Parathyroid adenoma (tissue), 2 donors: Measurements from ENCODE around the gene DTNB.

Experiments
- H2AFZ ChIP-seq: fragments of 300-600 bp; sonication (generic); one replicate; pipeline ENCODE4 v1.7.0; 2017; ENCODE audit warnings: antibody characterized with exemption, mild to moderate bottlenecking
- H3K27ac ChIP-seq: fragments of 300-600 bp; sonication (generic); one replicate; pipeline ENCODE4 v1.7.0; 2017
- H3K27me3 ChIP-seq: fragments of 300-600 bp; sonication (generic); one replicate; pipeline ENCODE4 v1.7.0; 2017; ENCODE audit warnings: low read length; ENCODE audit not compliant: control insufficient read depth, insufficient read depth
- H3K36me3 ChIP-seq: fragments of 300-600 bp; sonication (generic); one replicate; pipeline ENCODE4 v1.7.0; 2017; ENCODE audit warnings: low read length; ENCODE audit not compliant: control insufficient read depth, insufficient read depth
- H3K4me1 ChIP-seq: fragments of 300-600 bp; sonication (generic); one replicate; pipeline ENCODE4 v1.7.0; 2017; ENCODE audit warnings: control low read depth
- H3K4me2 ChIP-seq: fragments of 300-600 bp; sonication (generic); one replicate; pipeline ENCODE4 v1.7.0; 2017; ENCODE audit warnings: low read length
- H3K4me3 ChIP-seq: fragments of 300-600 bp; sonication (generic); one replicate; pipeline ENCODE4 v1.7.0; 2017; ENCODE audit warnings: low read depth, low read length
- H3K79me2 ChIP-seq: fragments of 300-600 bp; sonication (generic); one replicate; pipeline ENCODE4 v1.7.0; 2017; ENCODE audit warnings: control low read depth
- H3K9ac ChIP-seq: fragments of 300-600 bp; sonication (generic); one replicate; pipeline ENCODE4 v1.7.0; 2017; ENCODE audit warnings: mild to moderate bottlenecking
- H3K9me3 ChIP-seq: fragments of 300-600 bp; sonication (generic); one replicate; pipeline ENCODE4 v1.7.0; 2017; ENCODE audit warnings: low read length; ENCODE audit not compliant: control insufficient read depth
- CTCF ChIP-seq: fragments of 300-600 bp; sonication (generic); IDR thresholded peaks from one replicate; pipeline ENCODE4 v1.7.0; 2017; ENCODE audit warnings: antibody characterized with exemption, mild to moderate bottlenecking
- donor health status: primary hyperparathyroidism.

Gene DTNB

DNA sequence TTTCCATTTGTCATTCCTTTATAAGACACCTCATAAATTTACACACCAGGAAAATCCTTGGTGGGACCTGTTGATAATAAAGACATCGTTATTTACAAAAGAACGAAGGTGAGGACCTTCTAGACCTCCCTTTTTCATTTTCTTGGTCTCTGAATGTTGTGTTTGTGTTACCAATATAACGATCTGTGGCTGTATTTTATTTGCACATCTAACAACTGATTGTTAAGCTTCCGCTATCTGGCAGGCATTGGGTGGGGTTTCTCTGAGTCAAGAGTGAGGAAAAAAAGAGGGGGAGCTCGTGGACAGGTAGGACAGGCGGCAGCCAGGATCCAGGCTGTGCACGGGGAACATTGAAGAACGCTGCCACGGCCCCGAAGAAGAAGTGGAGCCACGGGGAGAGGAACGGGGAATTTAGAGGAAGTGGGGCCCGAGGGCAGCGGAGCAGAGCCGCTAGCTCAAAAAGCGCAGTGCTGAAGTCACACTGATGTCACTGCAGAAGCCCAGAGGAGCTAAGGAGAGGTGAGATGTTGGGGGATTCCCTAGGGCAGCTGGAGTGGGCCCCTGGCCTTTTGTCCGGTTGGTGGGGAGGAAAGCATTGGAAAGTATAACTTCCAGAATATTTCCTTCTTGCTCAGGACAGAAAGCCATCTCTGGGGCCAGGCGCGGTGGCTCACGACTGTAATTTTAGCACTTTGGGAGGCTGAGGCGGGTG lies 310.8 kb downstream of the DTNB start:
- Histone ChIP-seq H3K4me1 (no peaks in the 10 kb centered on the region), H3K4me3 (peak overlapping the region; percentile 44), H3K27ac (peak overlapping the region; percentile 37), H3K27me3 (no peaks in the 10 kb centered on the region), H3K9ac (no peak overlapping the region), H3K36me3 (no peaks in the 10 kb centered on the region), H3K4me2 (peak overlapping the region; percentile 68), H3K79me2 (no peaks in the 10 kb centered on the region), H3K9me3 (no peaks in the 10 kb centered on the region), H2AFZ (peak overlapping the region; percentile 69)
- TF ChIP-seq CTCF: no peak

- Histone ChIP-seq H3K27ac (peak overlapping the region; percentile 37), H3K36me3 (no peaks in the 10 kb centered on the region), H2AFZ (peak overlapping the region; percentile 69), H3K27me3 (no peaks in the 10 kb centered on the region), H3K9me3 (no peaks in the 10 kb centered on the region), H3K9ac (no peak overlapping the region), H3K4me1 (no peaks in the 10 kb centered on the region), H3K79me2 (no peaks in the 10 kb centered on the region), H3K4me3 (peak overlapping the region; percentile 44), H3K4me2 (peak overlapping the region; percentile 68)
- peak; percentile 93 for TF ChIP-seq CTCF
Observed at GRCh38 chr2:25362049-25362433, 311.3 kb downstream of the DTNB start.

GRCh38 chr2:25361261-25362048 lies 311.9 kb downstream of the DTNB start:
- TF ChIP-seq CTCF: no peak
- Histone ChIP-seq H3K4me3 (peak overlapping the region; percentile 44), H2AFZ (peak overlapping the region; percentile 69), H3K79me2 (no peaks in the 10 kb centered on the region), H3K4me1 (no peaks in the 10 kb centered on the region), H3K4me2 (peak overlapping the region; percentile 68), H3K9me3 (no peaks in the 10 kb centered on the region), H3K27ac (no peak overlapping the region), H3K9ac (no peak overlapping the region), H3K36me3 (no peaks in the 10 kb centered on the region), H3K27me3 (no peaks in the 10 kb centered on the region)

DNA sequence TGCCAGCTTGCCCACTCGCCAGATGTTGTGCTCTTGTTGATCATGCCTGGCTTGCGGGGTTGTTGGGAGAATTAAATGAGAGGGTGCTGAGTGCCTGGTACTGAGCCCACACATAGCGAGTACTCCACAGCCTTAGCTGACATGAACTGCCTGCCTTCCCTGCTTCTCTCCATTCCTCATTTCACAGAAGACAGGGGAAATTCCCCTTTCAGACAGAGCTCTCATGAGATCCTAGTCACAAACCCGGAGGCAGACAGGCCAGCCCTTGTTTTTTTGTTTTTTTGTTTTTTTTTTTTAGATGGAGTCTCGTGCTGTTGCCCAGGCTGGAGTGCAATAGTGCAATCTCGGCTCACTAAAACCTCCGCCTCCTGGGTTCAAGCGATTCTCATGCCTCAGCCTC lies 314.5 kb downstream of the DTNB start:
- Histone ChIP-seq H3K9me3 (no peaks in the 10 kb centered on the region), H3K27me3 (no peaks in the 10 kb centered on the region), H3K9ac (no peak overlapping the region), H2AFZ (no peak overlapping the region), H3K79me2 (no peaks in the 10 kb centered on the region), H3K4me2 (no peak overlapping the region), H3K36me3 (no peaks in the 10 kb centered on the region), H3K27ac (no peak overlapping the region), H3K4me3 (no peak overlapping the region), H3K4me1 (no peaks in the 10 kb centered on the region)
- TF ChIP-seq CTCF: no peak
